Measurements from ENCODE around the gene GIN1.

GRCh38 chr5:103138202-103138690 lies 18.3 kb upstream of the GIN1 start:
- TF ChIP-seq CTCF (IDR thresholded peaks at IDR 0.05) (no peak), POLR2A (IDR thresholded peaks at IDR 0.05) (no peak)

Data from testis (tissue), 2 donors.